A549 (cell line): ENCODE results near the gene OR10A2. TPM values are rescaled to one million over a fixed set of nuclear protein-coding genes. Genes with fewer than 3 reads are reported as not detected.

Source experiments
- ATAC-seq, 2 experiments: fragments of 200-7000 bp in 1 of 2; fragments of >200 bp in 1 of 2; cut with Nextera tagmentation in 1 of 2; cut with Tn5 transposase in 1 of 2; 3 replicates each; pipeline versions ENCODE4 v1.8.0 to v1.9.1; 2018 to 2020; ENCODE audit warnings: mild to moderate bottlenecking in 1 of 2, moderate library complexity in 1 of 2
- CTCF ChIA-PET: fragments of 300-600 bp; sonication (Branson Sonifier 250); formaldehyde crosslinking; extraction: SDS; loops from one replicate; lab custom pipeline; 2021; ENCODE audit warnings: antibody characterized with exemption, inconsistent platforms; lab: Yijun Ruan, JAX
- POLR2A ChIA-PET: fragments of 350-600 bp; formaldehyde crosslinking; extraction: SDS; loops from one replicate; lab custom pipeline; 2021; ENCODE audit warnings: antibody characterized with exemption, inconsistent platforms; lab: Yijun Ruan, JAX
- DNase-seq, 2 experiments: peaks; one replicate each; pipeline versions ENCODE4 v3.0.0 to v3.0.0-alpha.2; 2011 to 2016; ENCODE audit warnings: low read depth in 1 of 2, low spot score in 1 of 2
- FAIRE-seq: peaks from 2 replicates; lab custom pipeline; 2011; peaks lifted over from hg19 to GRCh38; lab: Jason Lieb, UNC
- H3K27ac ChIP-seq, 2 experiments: fragments of >200 bp; sonication (Bioruptor Twin); formaldehyde crosslinking; 3 replicates each; pipeline ENCODE4 v1.5.1; 2016 to 2017
- H3K4me1 ChIP-seq: fragments of >200 bp; sonication (Bioruptor Twin); formaldehyde crosslinking; 3 replicates; pipeline ENCODE4 v1.6.1; 2016
- H3K4me2 ChIP-seq: fragments of >200 bp; sonication (Bioruptor Twin); formaldehyde crosslinking; 3 replicates; pipeline ENCODE4 v1.6.1; 2016
- H3K4me3 ChIP-seq: fragments of >200 bp; sonication (Bioruptor Twin); formaldehyde crosslinking; 3 replicates; pipeline ENCODE4 v1.5.1; 2016
- H3K9me3 ChIP-seq: fragments of >200 bp; sonication (Bioruptor Twin); formaldehyde crosslinking; 3 replicates; pipeline ENCODE4 v1.6.1; 2016
- BCL3 ChIP-seq: fragments of >200 bp; sonication (Bioruptor Twin); formaldehyde crosslinking; IDR thresholded peaks from 3 replicates; pipeline ENCODE4 v1.6.1; 2016
- BHLHE40 ChIP-seq: IDR thresholded peaks from 2 replicates; pipeline ENCODE4 v1.6.1; 2012; ENCODE audit warnings: low read depth, low read length, inconsistent platforms
- CHD2 ChIP-seq: fragments of 150-350 bp; IDR thresholded peaks from 2 replicates; pipeline ENCODE4 v1.6.1; 2014; ENCODE audit warnings: low read length; ENCODE audit not compliant: partially characterized antibody
- E2F6 ChIP-seq: IDR thresholded peaks from 2 replicates; pipeline ENCODE4 v1.6.1; 2012; ENCODE audit warnings: low read depth, borderline replicate concordance
- EHMT2 ChIP-seq: fragments of 200-600 bp; sonication (generic); IDR thresholded peaks from 2 replicates; pipeline ENCODE4 v1.6.1; 2016; ENCODE audit warnings: antibody characterized with exemption, low read depth, mild to moderate bottlenecking, moderate library complexity
- FOXS1 ChIP-seq: fragments of 250-450 bp; sonication (Bioruptor Pico); IDR thresholded peaks from 2 replicates; pipeline ENCODE4 v1.5.0; 2020; ENCODE audit warnings: mild to moderate bottlenecking, moderate library complexity
- GATA3 ChIP-seq: IDR thresholded peaks from 2 replicates; pipeline ENCODE4 v1.6.1; 2012; ENCODE audit warnings: borderline replicate concordance
- HDAC2 ChIP-seq: fragments of 200-600 bp; sonication (generic); IDR thresholded peaks from 2 replicates; pipeline ENCODE4 v1.6.1; 2016
- HES2 ChIP-seq: fragments of >200 bp; sonication (Bioruptor Twin); formaldehyde crosslinking; IDR thresholded peaks from 2 replicates; pipeline ENCODE4 v1.6.1; 2016
- HEYL ChIP-seq: fragments of 250-450 bp; sonication (Bioruptor Pico); IDR thresholded peaks from 2 replicates; pipeline ENCODE4 v1.8.0; 2021; ENCODE audit warnings: mild to moderate bottlenecking, moderate library complexity
- JUN ChIP-seq, 2 experiments: fragments of >200 bp; sonication (Bioruptor Twin); formaldehyde crosslinking; IDR thresholded peaks; 2 replicates in 1 of 2; 3 replicates in 1 of 2; pipeline ENCODE4 v1.6.1; 2016 to 2017
- KDM5A ChIP-seq: fragments of 200-600 bp; sonication (generic); IDR thresholded peaks from 2 replicates; pipeline ENCODE4 v1.6.1; 2016; ENCODE audit warnings: antibody characterized with exemption, mild to moderate bottlenecking
- MAFK ChIP-seq: fragments of 450-650 bp; IDR thresholded peaks from 2 replicates; pipeline ENCODE4 v1.6.1; 2014; ENCODE audit not compliant: partially characterized antibody
- MAX ChIP-seq: IDR thresholded peaks from 2 replicates; pipeline ENCODE4 v1.6.1; 2012
- MYC ChIP-seq: IDR thresholded peaks from 2 replicates; pipeline ENCODE4 v1.6.1; 2012; ENCODE audit warnings: mild to moderate bottlenecking, inconsistent platforms, low read length, improper control_type of control experiment, borderline replicate concordance
- NFE2L2 ChIP-seq: fragments of 150-350 bp; conservative IDR thresholded peaks from 2 replicates; pipeline ENCODE4 v1.6.1; 2014; ENCODE audit warnings: low read length
- NR3C1 ChIP-seq: fragments of >200 bp; sonication (Bioruptor Twin); formaldehyde crosslinking; IDR thresholded peaks from 3 replicates; pipeline ENCODE4 v1.6.1; 2017
- PHF8 ChIP-seq: fragments of 200-600 bp; sonication (generic); IDR thresholded peaks from 2 replicates; pipeline ENCODE4 v1.6.1; 2016; ENCODE audit warnings: low read depth, mild to moderate bottlenecking, antibody characterized with exemption, moderate library complexity, borderline replicate concordance
- POLR2A ChIP-seq: IDR thresholded peaks from 2 replicates; pipeline ENCODE4 v1.6.1; 2012; ENCODE audit warnings: mild to moderate bottlenecking, low read length
- POLR2AphosphoS2 ChIP-seq: conservative IDR thresholded peaks from 2 replicates; pipeline ENCODE4 v1.6.1; 2012; ENCODE audit warnings: low read length, improper control_type of control experiment, inconsistent platforms
- RARB ChIP-seq: fragments of 250-450 bp; sonication (Bioruptor Pico); IDR thresholded peaks from 2 replicates; pipeline ENCODE4 v1.8.0; 2021; ENCODE audit warnings: mild to moderate bottlenecking, moderate library complexity
- RCOR1 ChIP-seq: fragments of 150-350 bp; IDR thresholded peaks from 2 replicates; pipeline ENCODE4 v1.6.1; 2014; ENCODE audit warnings: antibody characterized with exemption, low read length, low read depth
- RFX5 ChIP-seq: fragments of 450-650 bp; IDR thresholded peaks from 2 replicates; pipeline ENCODE4 v1.7.1; 2014; ENCODE audit warnings: antibody characterized with exemption, mild to moderate bottlenecking, moderate library complexity
- RNF2 ChIP-seq: fragments of 200-600 bp; sonication (generic); IDR thresholded peaks from 2 replicates; pipeline ENCODE4 v1.6.1; 2016; ENCODE audit warnings: low read depth, mild to moderate bottlenecking, antibody characterized with exemption, moderate library complexity, borderline replicate concordance
- SMC3 ChIP-seq: fragments of >200 bp; sonication (Bioruptor Twin); formaldehyde crosslinking; IDR thresholded peaks from 3 replicates; pipeline ENCODE4 v1.6.1; 2018; ENCODE audit warnings: inconsistent platforms
- SREBF2 ChIP-seq: fragments of 450-650 bp; IDR thresholded peaks from 2 replicates; pipeline ENCODE4 v1.6.1; 2014; ENCODE audit warnings: mild to moderate bottlenecking, moderate library complexity
- TP53 ChIP-seq: fragments of 250-450 bp; sonication (Bioruptor Pico); IDR thresholded peaks from 2 replicates; pipeline ENCODE4 v1.5.0; 2021; ENCODE audit warnings: mild to moderate bottlenecking, moderate library complexity
- USF2 ChIP-seq: fragments of 450-650 bp; IDR thresholded peaks from 2 replicates; pipeline ENCODE4 v1.6.1; 2014; ENCODE audit warnings: antibody characterized with exemption
- ZC3H11A ChIP-seq: fragments of 450-650 bp; IDR thresholded peaks from 2 replicates; pipeline ENCODE4 v1.6.1; 2014; ENCODE audit warnings: antibody characterized with exemption, mild to moderate bottlenecking
- ZFP36 ChIP-seq: fragments of 450-650 bp; IDR thresholded peaks from 2 replicates; pipeline ENCODE4 v1.6.1; 2014; ENCODE audit warnings: borderline replicate concordance; ENCODE audit not compliant: partially characterized antibody
- ZNF302 ChIP-seq: fragments of 250-450 bp; sonication (Bioruptor Pico); IDR thresholded peaks from 2 replicates; pipeline ENCODE4 v1.9.0; 2021; ENCODE audit warnings: inconsistent platforms, mild to moderate bottlenecking, moderate library complexity
- WGBS: methylation state at CpG from one replicate; pipeline ENCODE4 v1.1.6; 2017; ENCODE audit errors: missing lambda C conversion rate; 5-methylcytosine and 5-hydroxymethylcytosine counted together
- polyA plus RNA-seq, 4 experiments: library from polyadenylated mRNA; depleted of rRNA in 3 of 4; stranded (reverse); fragments of >200 nt; fragmentation: RNase III in 1 of 4; extraction: RNeasy Plus Mini Kit Qiagen cat#74134 plus additional on column Dnase treatment in 1 of 4; gene quantifications; 2 replicates in 3 of 4; 3 replicates in 1 of 4; pipeline ENCODE4 v1.2.3, GENCODE V29; 2011 to 2017

Gene OR10A2
- polyA plus RNA-seq, 2 of the 4 experiments (the other 2 are of a cell fraction): not detected

- WGBS: 1% methylated on average over 3 of the region's 3 CpGs
- Histone ChIP-seq H3K4me1 (no peaks in the 10 kb centered on the region), H3K4me3 (no peak overlapping the region), H3K4me2 (no peak overlapping the region)
- no peak for FAIRE-seq
- TF ChIP-seq NR3C1 (no peak), MAFK (no peak), USF2 (no peak), CHD2 (no peak), POLR2AphosphoS2 (no peak), NFE2L2 (no peak), JUN (IDR thresholded peaks at IDR 0.05) (no peak), EHMT2 (no peak), HEYL (CRISPR knock-in tag) (no peak), HES2 (no peak), MYC (no peak), POLR2A (no peak), SMC3 (no peak), BHLHE40 (no peak), TP53 (CRISPR knock-in tag) (no peak), RFX5 (no peak), MAX (no peak)
- TF ChIP-seq, all 56 proteins: peak for 0
- CTCF ChIA-PET: no interaction called here
- POLR2A ChIA-PET: no interaction called here
- Histone ChIP-seq H3K9me3 (no peaks in the 10 kb centered on the region), H3K27ac (no peak overlapping the region)
- ATAC-seq (no peak), DNase-seq (no peak)
Observed at GRCh38 chr11:6856871-6857270, 6.0 kb upstream of the OR10A2 start.

- Histone ChIP-seq H3K27ac (no peak overlapping the region), H3K4me1 (no peaks in the 10 kb centered on the region), H3K9me3 (no peaks in the 10 kb centered on the region)
- TF ChIP-seq JUN (IDR thresholded peaks at IDR 0.05): no peak
- TF ChIP-seq, all 56 proteins: peak for 0
- CTCF ChIA-PET: no interaction called here
- POLR2A ChIA-PET: interaction anchor here (0.7 kb wide), 1 partner anchor 148 kb away, joined by 4 read pairs; no protein-coding TSS in a partner anchor
- DNase-seq: no peak
- no peak for ATAC-seq
- H3K4me2 ChIP-seq: no peak overlapping the region
- WGBS: 6% methylated on average over 1 of the region's 1 CpG
- FAIRE-seq: no peak
- H3K4me3 ChIP-seq: no peak overlapping the region
Observed at GRCh38 chr11:6864438-6864837, 1.6 kb downstream of the OR10A2 start.

- WGBS: 0% methylated on average over 1 of the region's 1 CpG
- no peak for TF ChIP-seq EHMT2
- TF ChIP-seq CHD2: no peak
- no peak for TF ChIP-seq RCOR1
- TF ChIP-seq HDAC2: no peak
- no peak for TF ChIP-seq BCL3
- no peak for TF ChIP-seq FOXS1 (CRISPR knock-in tag)
- no peak for TF ChIP-seq GATA3
- no peak for TF ChIP-seq KDM5A
- TF ChIP-seq RNF2: no peak
- no peak for TF ChIP-seq RARB (CRISPR knock-in tag)
- no peak for TF ChIP-seq SMC3
- TF ChIP-seq ZFP36: no peak
- no peak for TF ChIP-seq BHLHE40
- no peak for TF ChIP-seq E2F6
- no peak for TF ChIP-seq ZNF302 (CRISPR knock-in tag)
- TF ChIP-seq SREBF2: no peak
- TF ChIP-seq PHF8: no peak
- no peak for TF ChIP-seq ZC3H11A
- TF ChIP-seq, all 56 proteins: peak for 0
- ATAC-seq: no peak
- ChIA-PET POLR2A (no interaction called here), CTCF (no interaction called here)
- no peak for FAIRE-seq
- no peaks in the 10 kb centered on the region for H3K9me3 ChIP-seq
- H3K4me2 ChIP-seq: no peak overlapping the region
- H3K27ac ChIP-seq: no peak overlapping the region
- no peaks in the 10 kb centered on the region for H3K4me1 ChIP-seq
- no peak overlapping the region for H3K4me3 ChIP-seq
- DNase-seq: no peak
Observed at GRCh38 chr11:6871278-6871677, 8.4 kb downstream of the OR10A2 start.
